GM19193 (cell line): ENCODE data around the gene USP46.

Experiments
- POLR2A ChIP-seq: IDR thresholded peaks from 4 replicates; pipeline ENCODE4 v1.6.1; 2011; ENCODE audit not compliant: insufficient read depth, insufficient read length; ENCODE audit errors: extremely low read depth

USP46 gene

DNA sequence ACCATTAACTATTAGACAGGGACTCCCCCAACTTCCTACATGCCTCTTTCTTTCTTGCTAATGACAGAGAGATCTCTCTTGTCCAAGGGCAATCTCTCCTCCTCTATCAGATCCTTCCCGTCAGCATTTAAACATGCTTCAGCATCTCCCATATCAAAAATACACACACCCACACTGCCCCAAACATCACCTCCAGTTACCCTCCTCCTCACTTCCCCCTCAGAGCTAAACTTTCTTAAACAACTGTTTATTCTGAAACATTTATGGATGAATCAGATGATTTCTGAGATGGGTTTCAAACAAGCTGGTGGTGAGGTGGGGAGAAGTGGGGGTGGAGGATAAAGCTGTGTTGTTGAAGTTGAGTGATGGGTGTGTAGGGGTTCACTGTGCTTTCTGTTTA lies 23.5 kb downstream of the USP46 start:
- no peak for TF ChIP-seq POLR2A

- no peak for TF ChIP-seq POLR2A
Measured at GRCh38 chr4:52635130-52635529, 24.0 kb downstream of the USP46 start.

DNA sequence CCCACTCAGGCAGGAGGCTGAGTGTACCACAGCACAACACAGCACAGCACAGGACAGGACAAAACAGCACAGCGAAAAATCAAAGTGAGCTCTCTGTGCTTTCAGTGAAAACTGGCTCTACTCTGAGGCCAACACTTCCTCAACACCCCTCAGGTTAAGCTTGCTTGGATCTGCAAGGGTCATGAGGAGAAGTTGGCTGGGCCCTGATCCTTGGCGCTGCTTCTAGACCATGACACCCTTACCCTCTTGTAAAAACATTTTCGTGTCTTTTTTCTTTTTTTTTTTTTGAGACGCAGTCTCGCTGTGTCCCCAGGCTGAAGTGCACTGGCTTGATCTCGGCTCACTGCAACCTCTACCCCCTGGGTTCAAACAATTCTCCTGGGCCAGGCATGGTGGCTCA lies 25.3 kb downstream of the USP46 start:
- TF ChIP-seq POLR2A = no peak

DNA sequence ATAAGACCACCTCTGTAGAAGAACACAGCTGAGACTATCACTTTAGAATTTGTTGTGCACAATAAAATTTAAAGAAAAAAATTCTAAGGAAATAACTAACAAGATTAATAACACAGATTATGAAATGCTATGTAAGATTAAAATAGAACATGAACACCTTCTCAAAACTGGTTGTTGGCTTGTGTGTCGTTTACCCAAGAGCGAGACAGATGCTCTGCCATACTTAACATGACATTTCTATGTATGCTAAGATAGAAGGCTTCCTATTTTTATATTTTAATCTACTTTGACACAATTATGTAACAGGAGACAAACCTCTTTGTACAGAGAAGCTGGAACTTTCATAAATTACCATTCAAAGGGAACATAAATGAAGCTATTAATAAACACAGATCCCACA lies 30.1 kb downstream of the USP46 start:
- TF ChIP-seq POLR2A = no peak

GRCh38 chr4:52628543-52628942 lies 30.6 kb downstream of the USP46 start:
- TF ChIP-seq POLR2A = no peak

- no peak for TF ChIP-seq POLR2A
Measured at GRCh38 chr4:52627876-52628275, 31.2 kb downstream of the USP46 start.

DNA sequence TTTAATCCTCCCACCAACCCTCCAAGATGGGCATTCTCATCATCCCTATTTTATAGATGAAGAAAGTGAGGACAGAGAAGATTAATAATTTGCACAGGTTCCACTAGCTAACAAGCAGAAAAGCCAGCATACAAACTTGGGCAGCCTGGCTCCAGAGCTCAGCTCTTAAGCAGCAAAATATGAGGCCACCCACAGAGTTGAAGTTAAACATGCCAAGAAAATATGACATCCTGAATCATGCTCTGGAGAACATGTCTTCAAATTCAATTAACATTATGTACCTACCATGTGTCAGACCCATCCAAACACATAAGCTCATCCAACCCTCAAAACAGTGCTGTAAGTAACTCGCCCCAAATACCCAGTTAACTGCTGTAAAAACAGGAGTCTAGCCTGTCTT lies 33.9 kb downstream of the USP46 start:
- TF ChIP-seq POLR2A = no peak

GRCh38 chr4:52622564-52622963 lies 36.5 kb downstream of the USP46 start:
- TF ChIP-seq POLR2A = no peak

GRCh38 chr4:52621567-52621966 lies 37.5 kb downstream of the USP46 start:
- TF ChIP-seq POLR2A = no peak

DNA sequence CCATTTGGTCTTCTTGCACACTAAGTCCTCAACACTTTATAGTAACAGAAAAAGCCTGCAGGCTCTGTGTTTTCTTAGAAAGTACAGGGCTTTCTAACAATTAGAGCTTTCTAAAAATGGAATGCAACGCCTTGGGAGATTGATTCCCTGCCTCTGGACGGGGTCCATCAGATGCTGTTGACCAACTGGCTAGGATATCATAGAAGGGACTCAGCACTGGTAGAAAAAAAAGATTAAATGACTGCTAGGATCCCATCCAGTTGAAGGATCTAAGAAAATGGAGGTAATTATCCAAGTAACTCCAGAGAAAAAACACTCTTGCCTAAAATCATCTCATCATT lies 39.5 kb downstream of the USP46 start:
- no peak for TF ChIP-seq POLR2A

DNA sequence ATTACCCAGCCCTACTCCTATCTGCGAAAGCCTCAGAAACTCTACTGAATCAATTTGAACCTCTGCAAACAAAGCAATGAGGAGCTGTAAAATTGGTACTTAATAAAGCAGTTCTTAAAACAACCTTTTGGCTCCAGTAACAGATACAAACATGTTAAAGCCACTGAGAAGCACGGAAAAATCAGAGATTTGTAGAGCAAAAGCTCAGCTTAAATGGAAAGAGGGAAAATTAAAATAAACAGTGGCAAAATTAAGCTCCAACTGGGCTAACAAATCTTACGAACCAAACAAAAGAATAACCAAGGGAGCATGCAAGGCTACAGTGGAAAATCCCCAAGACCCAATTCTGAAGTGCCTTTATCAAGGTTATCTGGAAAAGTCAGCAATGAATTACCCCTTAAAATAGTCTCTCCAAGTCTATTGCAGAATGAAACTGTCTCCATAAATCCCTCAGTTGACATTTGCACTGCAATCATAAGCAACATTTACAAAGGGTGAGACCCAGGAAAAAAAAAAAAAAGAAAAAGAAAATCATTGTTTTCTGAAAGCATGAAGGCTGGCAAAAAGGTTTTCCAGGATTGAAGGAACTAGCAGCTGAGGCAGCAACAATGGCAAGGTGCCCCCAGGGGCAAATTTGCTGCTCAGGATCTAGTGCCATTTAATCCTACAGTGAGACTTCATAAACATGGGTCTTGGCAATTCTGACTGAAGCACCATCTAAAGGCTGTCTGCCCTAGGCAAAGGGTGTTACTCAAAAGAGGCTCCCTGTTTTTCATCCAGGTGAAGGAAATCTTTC lies 40.1 kb downstream of the USP46 start:
- no peak for TF ChIP-seq POLR2A

DNA sequence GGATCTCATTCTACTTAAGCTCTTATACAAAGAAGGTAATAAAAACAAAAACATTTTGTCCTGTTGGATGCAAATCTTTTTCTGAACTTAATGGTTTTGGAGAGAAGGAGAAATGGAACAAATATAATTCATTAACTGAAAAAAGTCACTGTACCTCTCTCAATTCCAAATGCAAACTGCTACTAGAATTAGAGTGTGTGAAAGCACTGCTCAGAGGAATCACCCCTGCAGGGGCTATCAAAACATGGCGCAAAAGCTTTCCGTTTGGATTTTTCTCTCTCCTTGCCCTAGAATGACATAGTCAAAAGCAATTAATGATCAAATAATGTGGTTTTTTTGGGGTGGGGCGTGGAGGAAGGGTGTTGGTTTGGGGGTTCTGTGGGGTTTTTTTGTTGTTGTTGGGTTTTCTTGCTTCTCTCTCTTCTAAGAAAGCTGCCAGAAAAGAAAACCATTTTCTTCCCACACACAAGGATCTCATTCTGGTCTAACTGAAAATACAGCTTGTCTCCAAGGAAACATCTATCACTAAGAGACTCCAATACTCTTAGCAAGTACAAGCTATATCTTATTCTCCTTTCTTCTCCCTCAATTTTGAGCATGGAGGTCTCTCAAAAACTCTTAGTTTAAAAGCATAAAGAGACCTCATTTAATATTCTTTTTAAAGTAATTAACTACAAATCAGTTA lies 41.6 kb downstream of the USP46 start:
- TF ChIP-seq POLR2A = no peak

- TF ChIP-seq POLR2A = no peak
Measured at GRCh38 chr4:52614241-52614640, 44.9 kb downstream of the USP46 start.

DNA sequence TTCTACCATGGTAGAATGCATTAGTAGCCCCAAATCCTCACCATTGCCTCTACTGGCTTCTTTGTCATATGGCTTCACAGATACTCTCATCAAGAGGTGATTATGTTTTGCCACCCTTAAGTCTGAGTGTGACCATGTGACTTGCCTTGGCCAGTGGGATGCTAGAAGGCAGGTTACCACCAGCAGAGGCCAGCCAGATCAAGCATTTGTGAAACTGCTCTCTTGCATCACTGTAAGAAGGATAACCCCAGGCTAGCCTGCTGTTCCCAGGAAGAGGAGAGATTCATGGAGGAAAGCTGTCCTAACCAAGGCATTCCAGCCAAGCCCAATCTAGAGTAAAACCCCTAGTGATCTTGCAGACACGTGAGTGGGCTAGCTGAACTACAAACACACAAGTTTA lies 46.8 kb downstream of the USP46 start:
- TF ChIP-seq POLR2A = no peak

- TF ChIP-seq POLR2A = no peak
Measured at GRCh38 chr4:52611030-52611555, 48.0 kb downstream of the USP46 start.

DNA sequence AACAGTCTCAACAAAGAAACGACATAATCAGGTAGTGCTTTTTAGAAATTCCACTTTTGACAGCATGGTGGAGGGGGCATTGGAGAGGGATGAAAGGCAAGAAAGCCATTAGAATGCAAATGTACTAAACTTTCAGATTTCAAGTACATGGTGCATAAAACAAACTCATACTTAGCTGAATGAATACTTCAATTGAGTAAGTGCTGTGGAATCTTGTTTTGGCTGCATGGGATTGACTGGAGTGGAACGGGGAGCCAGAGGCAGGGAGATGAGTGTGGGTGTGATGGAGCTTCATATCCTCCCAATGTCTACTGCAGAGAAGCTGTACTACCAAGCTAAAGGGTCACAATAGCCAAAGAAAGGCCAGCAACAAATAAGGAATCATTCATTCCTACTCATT lies 52.4 kb downstream of the USP46 start:
- TF ChIP-seq POLR2A = no peak
